Neural cell (in vitro differentiated cells): ENCODE measurements around the gene EML6. TPM values are rescaled to one million over a fixed set of nuclear protein-coding genes. Genes with fewer than 3 reads are reported as not detected.

Experiments
- H2AFZ ChIP-seq: fragments of 200-600, 300-800 bp; sonication (generic), shearing (Covaris generic); 2 replicates; pipeline ENCODE4 v1.6.0; 2014; ENCODE audit warnings: low read depth, mild to moderate bottlenecking, antibody characterized with exemption, low read length, moderate library complexity
- H3F3A ChIP-seq: fragments of 200-600 bp; shearing (Covaris generic); 2 replicates; pipeline ENCODE4 v1.6.1; 2016; ENCODE audit warnings: mild to moderate bottlenecking, moderate library complexity, mixed read lengths, antibody characterized with exemption, low read length; ENCODE audit not compliant: insufficient read depth, poor library complexity, severe bottlenecking
- H3K27ac ChIP-seq: fragments of 200-600, 300-800 bp; sonication (generic), shearing (Covaris generic); 2 replicates; pipeline ENCODE4 v1.5.1; 2014; ENCODE audit warnings: mild to moderate bottlenecking, low read length, moderate library complexity
- H3K27me3 ChIP-seq: fragments of 300-800, 200-600 bp; sonication (generic), shearing (Covaris generic); 2 replicates; pipeline ENCODE4 v1.6.0; 2014; ENCODE audit warnings: mild to moderate bottlenecking, low read depth, low read length, moderate library complexity; ENCODE audit not compliant: insufficient read depth
- H3K36me3 ChIP-seq: fragments of 300-800, 200-600 bp; sonication (generic), shearing (Covaris generic); 2 replicates; pipeline ENCODE4 v1.5.1; 2014; ENCODE audit warnings: mild to moderate bottlenecking, antibody characterized with exemption, low read length, moderate library complexity; ENCODE audit not compliant: insufficient read depth
- H3K4me2 ChIP-seq: fragments of 300-800, 200-600 bp; sonication (generic), shearing (Covaris generic); 2 replicates; pipeline ENCODE4 v1.6.0; 2014; ENCODE audit warnings: mild to moderate bottlenecking, low read length
- H3K4me3 ChIP-seq: fragments of 300-800, 200-600 bp; sonication (generic), shearing (Covaris generic); 2 replicates; pipeline ENCODE4 v1.5.1; 2014; ENCODE audit warnings: mild to moderate bottlenecking, low read length, moderate library complexity
- H3K79me2 ChIP-seq: fragments of 200-600 bp; shearing (Covaris generic); replicated peaks from 2 replicates; pipeline ENCODE4 v1.6.0; 2014; ENCODE audit warnings: mild to moderate bottlenecking, low read length, moderate library complexity; ENCODE audit not compliant: insufficient read depth
- H3K9ac ChIP-seq: fragments of 300-800, 200-600 bp; sonication (generic), shearing (Covaris generic); 2 replicates; pipeline ENCODE4 v1.6.1; 2016; ENCODE audit warnings: mild to moderate bottlenecking, low read length, mixed read lengths
- H3K9me2 ChIP-seq: fragments of 200-600 bp; shearing (Covaris generic); 2 replicates; pipeline ENCODE4 v1.6.1; 2016; ENCODE audit warnings: mild to moderate bottlenecking, low read length, mixed read lengths; ENCODE audit not compliant: insufficient read depth
- H3K9me3 ChIP-seq: fragments of 200-600, 300-800 bp; sonication (generic), shearing (Covaris generic); 2 replicates; pipeline ENCODE4 v1.6.1; 2016; ENCODE audit warnings: mild to moderate bottlenecking, mixed run types, low read length, moderate library complexity, mixed read lengths
- H4K20me1 ChIP-seq: fragments of 200-600 bp; shearing (Covaris generic); 2 replicates; pipeline ENCODE4 v1.6.1; 2016; ENCODE audit warnings: mild to moderate bottlenecking, mixed run types; ENCODE audit not compliant: insufficient read depth
- EP300 ChIP-seq: fragments of 450-650 bp; conservative IDR thresholded peaks from 2 replicates; pipeline ENCODE4 v1.6.1; 2014; ENCODE audit warnings: antibody characterized with exemption, mild to moderate bottlenecking, moderate library complexity; ENCODE audit not compliant: poor library complexity, severe bottlenecking
- EZH2 ChIP-seq: fragments of 200-600, 300-800 bp; shearing (Covaris generic), sonication (generic); IDR thresholded peaks from 2 replicates; pipeline ENCODE4 v1.6.1; 2014; ENCODE audit warnings: antibody characterized with exemption, low read length, borderline replicate concordance, mild to moderate bottlenecking; ENCODE audit not compliant: insufficient read depth, poor library complexity, severe bottlenecking
- POLR2AphosphoS5 ChIP-seq: IDR thresholded peaks from 2 replicates; pipeline ENCODE4 v1.6.1; 2012
- REST ChIP-seq: IDR thresholded peaks from 2 replicates; pipeline ENCODE4 v1.6.1; 2012; ENCODE audit warnings: borderline replicate concordance
- SMC3 ChIP-seq: fragments of 450-650 bp; conservative IDR thresholded peaks from 2 replicates; pipeline ENCODE4 v1.6.1; 2014; ENCODE audit warnings: antibody characterized with exemption, mild to moderate bottlenecking, moderate library complexity; ENCODE audit not compliant: poor library complexity
- TAF1 ChIP-seq: IDR thresholded peaks from 2 replicates; pipeline ENCODE4 v1.6.1; 2012; ENCODE audit warnings: low read depth
- polyA plus RNA-seq: library from polyadenylated mRNA; depleted of rRNA; stranded (reverse); fragments of >200 nt; gene quantifications from 2 replicates; pipeline ENCODE4 v1.2.3, GENCODE V29; 2014
- TF ChIP-seq, protein P1 (sequence below): fragments of 450-650 bp; IDR thresholded peaks from 2 replicates; pipeline ENCODE4 v1.5.1; 2014; ENCODE audit warnings: antibody characterized with exemption, mild to moderate bottlenecking, moderate library complexity; ENCODE audit not compliant: poor library complexity, severe bottlenecking

EML6 gene
- polyA plus RNA-seq, 1 donor from 2014 or later, result 13.4 TPM

- no peak overlapping the region for H2AFZ ChIP-seq
- TF ChIP-seq EZH2, result no peak
- TF ChIP-seq, protein P1, sequence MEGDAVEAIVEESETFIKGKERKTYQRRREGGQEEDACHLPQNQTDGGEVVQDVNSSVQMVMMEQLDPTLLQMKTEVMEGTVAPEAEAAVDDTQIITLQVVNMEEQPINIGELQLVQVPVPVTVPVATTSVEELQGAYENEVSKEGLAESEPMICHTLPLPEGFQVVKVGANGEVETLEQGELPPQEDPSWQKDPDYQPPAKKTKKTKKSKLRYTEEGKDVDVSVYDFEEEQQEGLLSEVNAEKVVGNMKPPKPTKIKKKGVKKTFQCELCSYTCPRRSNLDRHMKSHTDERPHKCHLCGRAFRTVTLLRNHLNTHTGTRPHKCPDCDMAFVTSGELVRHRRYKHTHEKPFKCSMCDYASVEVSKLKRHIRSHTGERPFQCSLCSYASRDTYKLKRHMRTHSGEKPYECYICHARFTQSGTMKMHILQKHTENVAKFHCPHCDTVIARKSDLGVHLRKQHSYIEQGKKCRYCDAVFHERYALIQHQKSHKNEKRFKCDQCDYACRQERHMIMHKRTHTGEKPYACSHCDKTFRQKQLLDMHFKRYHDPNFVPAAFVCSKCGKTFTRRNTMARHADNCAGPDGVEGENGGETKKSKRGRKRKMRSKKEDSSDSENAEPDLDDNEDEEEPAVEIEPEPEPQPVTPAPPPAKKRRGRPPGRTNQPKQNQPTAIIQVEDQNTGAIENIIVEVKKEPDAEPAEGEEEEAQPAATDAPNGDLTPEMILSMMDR, result no peak
- no peak for TF ChIP-seq EP300
- TF ChIP-seq REST, result no peak
- no peak for TF ChIP-seq SMC3
- TF ChIP-seq TAF1, result no peak
Observed at GRCh38 chr2:54935389-54935788, 211.9 kb downstream of the EML6 start.

GRCh38 chr2:54936766-54937165 lies 213.3 kb downstream of the EML6 start:
- Histone ChIP-seq H3F3A (no peaks in the 10 kb centered on the region), H2AFZ (no peak overlapping the region), H3K9me2 (no peaks in the 10 kb centered on the region), H3K27me3 (no peaks in the 10 kb centered on the region), H3K4me3 (no peak overlapping the region), H3K36me3 (no peaks in the 10 kb centered on the region), H3K27ac (no peak overlapping the region), H4K20me1 (no peaks in the 10 kb centered on the region), H3K79me2 (no peaks in the 10 kb centered on the region), H3K9ac (no peak overlapping the region), H3K4me2 (no peak overlapping the region), H3K9me3 (peaks cover 6% of the 10 kb centered on the region)
- TF ChIP-seq EZH2 (no peak), POLR2AphosphoS5 (no peak), EP300 (no peak), SMC3 (no peak)
- TF ChIP-seq, protein P1, result no peak

More at GRCh38 chr2:54935389-54935788, 211.9 kb downstream of the EML6 start:
- no peak overlapping the region for H3K27ac ChIP-seq
- H3K4me2 ChIP-seq, result no peak overlapping the region
- no peaks in the 10 kb centered on the region for H3F3A ChIP-seq
- H3K9ac ChIP-seq, result no peak overlapping the region
- no peaks in the 10 kb centered on the region for H4K20me1 ChIP-seq
- peaks cover 6% of the 10 kb centered on the region for H3K9me3 ChIP-seq
- H3K9me2 ChIP-seq, result no peaks in the 10 kb centered on the region
- H3K4me3 ChIP-seq, result no peak overlapping the region
- H3K79me2 ChIP-seq, result no peaks in the 10 kb centered on the region
- no peaks in the 10 kb centered on the region for H3K36me3 ChIP-seq
- no peaks in the 10 kb centered on the region for H3K27me3 ChIP-seq
